Mucosa of stomach (tissue), 1 donor: ENCODE measurements around the gene FADD.

Source experiments
- H3K27me3 ChIP-seq: one replicate; pipeline ENCODE4 v1.7.0; 2013; ENCODE audit warnings: mild to moderate bottlenecking, low read length; ENCODE audit not compliant: control insufficient read depth, insufficient read depth
- H3K36me3 ChIP-seq: one replicate; pipeline ENCODE4 v1.7.0; 2013; ENCODE audit warnings: low read length; ENCODE audit not compliant: control insufficient read depth, insufficient read depth
- H3K4me1 ChIP-seq: one replicate; pipeline ENCODE4 v1.7.0; 2013; ENCODE audit warnings: mild to moderate bottlenecking, low read length; ENCODE audit not compliant: control insufficient read depth, insufficient read depth
- H3K4me3 ChIP-seq: one replicate; pipeline ENCODE4 v1.7.0; 2013; ENCODE audit warnings: low read length
- H3K9ac ChIP-seq: one replicate; pipeline ENCODE4 v1.7.0; 2013; ENCODE audit warnings: mild to moderate bottlenecking, low read length, moderate library complexity
- H3K9me3 ChIP-seq: one replicate; pipeline ENCODE4 v1.7.0; 2013; ENCODE audit warnings: mild to moderate bottlenecking, low read length, moderate library complexity; ENCODE audit not compliant: control insufficient read depth
- donor health status: Pancreatic carcinoma.

FADD gene

GRCh38 chr11:70202920-70203750 lies at the start of gene FADD:
FADD (plus strand) TSS chr11:70203296; CDS start chr11:70203460, 164 bp downstream.
- Histone ChIP-seq H3K9me3 (no peaks in the 10 kb centered on the region), H3K27me3 (no peaks in the 10 kb centered on the region), H3K36me3 (peaks cover 6% of the 10 kb centered on the region), H3K4me3 (peak within 1 kb of the TSS; percentile 87), H3K9ac (peak within 1 kb of the TSS; percentile 94), H3K4me1 (peaks cover 25% of the 10 kb centered on the region)

GRCh38 chr11:70155386-70155785 lies 47.7 kb upstream of the FADD start:
- no peaks in the 10 kb centered on the region for H3K27me3 ChIP-seq
- no peaks in the 10 kb centered on the region for H3K36me3 ChIP-seq
- H3K9me3 ChIP-seq: no peaks in the 10 kb centered on the region
- no peak overlapping the region for H3K4me3 ChIP-seq
- no peak overlapping the region for H3K9ac ChIP-seq
- H3K4me1 ChIP-seq: peaks cover 21% of the 10 kb centered on the region

GRCh38 chr11:70156291-70157037 lies 46.6 kb upstream of the FADD start:
- Histone ChIP-seq H3K27me3 (no peaks in the 10 kb centered on the region), H3K9me3 (no peaks in the 10 kb centered on the region), H3K4me3 (no peak overlapping the region), H3K4me1 (peaks cover 26% of the 10 kb centered on the region), H3K9ac (no peak overlapping the region), H3K36me3 (peaks cover 7% of the 10 kb centered on the region)

GRCh38 chr11:70158201-70158600 lies 44.9 kb upstream of the FADD start:
- H3K9ac ChIP-seq: no peak overlapping the region
- no peak overlapping the region for H3K4me3 ChIP-seq
- no peaks in the 10 kb centered on the region for H3K27me3 ChIP-seq
- no peaks in the 10 kb centered on the region for H3K9me3 ChIP-seq
- H3K36me3 ChIP-seq: peaks cover 8% of the 10 kb centered on the region
- H3K4me1 ChIP-seq: peaks cover 26% of the 10 kb centered on the region

GRCh38 chr11:70158757-70159389 lies 44.2 kb upstream of the FADD start:
- Histone ChIP-seq H3K9me3 (no peaks in the 10 kb centered on the region), H3K4me3 (no peak overlapping the region), H3K9ac (no peak overlapping the region), H3K4me1 (peaks cover 26% of the 10 kb centered on the region), H3K27me3 (no peaks in the 10 kb centered on the region), H3K36me3 (peaks cover 8% of the 10 kb centered on the region)

GRCh38 chr11:70159627-70160570 lies 43.2 kb upstream of the FADD start:
- no peaks in the 10 kb centered on the region for H3K27me3 ChIP-seq
- peaks cover 26% of the 10 kb centered on the region for H3K4me1 ChIP-seq
- no peak overlapping the region for H3K9ac ChIP-seq
- no peak overlapping the region for H3K4me3 ChIP-seq
- no peaks in the 10 kb centered on the region for H3K9me3 ChIP-seq
- peaks cover 8% of the 10 kb centered on the region for H3K36me3 ChIP-seq

- peaks cover 26% of the 10 kb centered on the region for H3K4me1 ChIP-seq
- H3K36me3 ChIP-seq: peaks cover 8% of the 10 kb centered on the region
- no peak overlapping the region for H3K9ac ChIP-seq
- H3K4me3 ChIP-seq: no peak overlapping the region
- no peaks in the 10 kb centered on the region for H3K9me3 ChIP-seq
- H3K27me3 ChIP-seq: no peaks in the 10 kb centered on the region
Measured at GRCh38 chr11:70161043-70161625, 42.0 kb upstream of the FADD start.

GRCh38 chr11:70164705-70165104 lies 38.4 kb upstream of the FADD start:
- Histone ChIP-seq H3K36me3 (peaks cover 8% of the 10 kb centered on the region), H3K9me3 (no peaks in the 10 kb centered on the region), H3K9ac (no peak overlapping the region), H3K4me3 (no peak overlapping the region), H3K27me3 (no peaks in the 10 kb centered on the region), H3K4me1 (peaks cover 12% of the 10 kb centered on the region)

GRCh38 chr11:70167120-70167519 lies 36.0 kb upstream of the FADD start:
- Histone ChIP-seq H3K4me3 (no peak overlapping the region), H3K36me3 (no peaks in the 10 kb centered on the region), H3K9me3 (no peaks in the 10 kb centered on the region), H3K4me1 (no peaks in the 10 kb centered on the region), H3K9ac (no peak overlapping the region), H3K27me3 (no peaks in the 10 kb centered on the region)

GRCh38 chr11:70167723-70168404 lies 35.2 kb upstream of the FADD start:
- H3K4me1 ChIP-seq: no peaks in the 10 kb centered on the region
- no peaks in the 10 kb centered on the region for H3K27me3 ChIP-seq
- no peaks in the 10 kb centered on the region for H3K9me3 ChIP-seq
- H3K36me3 ChIP-seq: no peaks in the 10 kb centered on the region
- no peak overlapping the region for H3K4me3 ChIP-seq
- no peak overlapping the region for H3K9ac ChIP-seq

- Histone ChIP-seq H3K9ac (no peak overlapping the region), H3K36me3 (no peaks in the 10 kb centered on the region), H3K4me1 (no peaks in the 10 kb centered on the region), H3K27me3 (no peaks in the 10 kb centered on the region), H3K9me3 (no peaks in the 10 kb centered on the region), H3K4me3 (no peak overlapping the region)
Measured at GRCh38 chr11:70168405-70168754, 34.7 kb upstream of the FADD start.
